BJ (cell line): ENCODE data around the gene UBXN6. TPM values are rescaled to one million over a fixed set of nuclear protein-coding genes. Genes with fewer than 3 reads are reported as not detected.

ENCODE experiments used
- CTCF ChIA-PET: fragments of 350-600 bp; formaldehyde crosslinking; extraction: SDS; loops from one replicate; lab custom pipeline; 2021; ENCODE audit warnings: antibody characterized with exemption, inconsistent platforms; lab: Yijun Ruan, JAX
- POLR2A ChIA-PET: fragments of 300-600 bp; sonication (Branson Sonifier 250); formaldehyde crosslinking; extraction: SDS; loops from one replicate; lab custom pipeline; 2021; ENCODE audit warnings: antibody characterized with exemption; lab: Charles Lee
- DNase-seq: peaks from one replicate; pipeline ENCODE4 v3.0.0-alpha.2; 2011; ENCODE audit warnings: low read depth
- H3K27me3 ChIP-seq: 2 replicates; pipeline ENCODE4 v1.6.0; 2011; ENCODE audit warnings: low read length; ENCODE audit not compliant: control insufficient read depth, insufficient read depth
- H3K36me3 ChIP-seq: 2 replicates; pipeline ENCODE4 v1.5.1; 2011; ENCODE audit warnings: low read length; ENCODE audit not compliant: control insufficient read depth, insufficient read depth
- H3K4me3 ChIP-seq: 2 replicates; pipeline ENCODE4 v1.5.1; 2011; ENCODE audit warnings: low read depth, mild to moderate bottlenecking, control low read depth, low read length
- polyA plus RNA-seq: library from polyadenylated mRNA; depleted of rRNA; stranded (reverse); fragments of >200 nt; gene quantifications from 2 replicates; pipeline ENCODE4 v1.2.3, GENCODE V29; 2011; rRNA removed
- small RNA-seq: library from RNA; depleted of rRNA; stranded (forward); fragments of <200 nt; gene quantifications from one replicate; pipeline ENCODE3, GENCODE V24; 2012; ENCODE audit warnings: low replicate concordance, low read depth; ENCODE audit not compliant: insufficient read length
- TF ChIP-seq, protein P1 (sequence below): IDR thresholded peaks from 2 replicates; pipeline ENCODE4 v1.5.1; 2011; ENCODE audit warnings: low read depth, mild to moderate bottlenecking, control low read depth, inconsistent platforms, low read length, moderate library complexity; ENCODE audit not compliant: insufficient read depth

UBXN6 gene
- polyA plus RNA-seq, 1 experiment: 127 TPM

GRCh38 chr19:4400135-4400936 lies 57.3 kb downstream of the UBXN6 start, which contains the start of gene SH3GL1:
Gene SH3GL1, minus strand, starts transcription at chr19:4400547. Its CDS starts 179 bp downstream, at chr19:4400368.
- TF ChIP-seq, protein P1, sequence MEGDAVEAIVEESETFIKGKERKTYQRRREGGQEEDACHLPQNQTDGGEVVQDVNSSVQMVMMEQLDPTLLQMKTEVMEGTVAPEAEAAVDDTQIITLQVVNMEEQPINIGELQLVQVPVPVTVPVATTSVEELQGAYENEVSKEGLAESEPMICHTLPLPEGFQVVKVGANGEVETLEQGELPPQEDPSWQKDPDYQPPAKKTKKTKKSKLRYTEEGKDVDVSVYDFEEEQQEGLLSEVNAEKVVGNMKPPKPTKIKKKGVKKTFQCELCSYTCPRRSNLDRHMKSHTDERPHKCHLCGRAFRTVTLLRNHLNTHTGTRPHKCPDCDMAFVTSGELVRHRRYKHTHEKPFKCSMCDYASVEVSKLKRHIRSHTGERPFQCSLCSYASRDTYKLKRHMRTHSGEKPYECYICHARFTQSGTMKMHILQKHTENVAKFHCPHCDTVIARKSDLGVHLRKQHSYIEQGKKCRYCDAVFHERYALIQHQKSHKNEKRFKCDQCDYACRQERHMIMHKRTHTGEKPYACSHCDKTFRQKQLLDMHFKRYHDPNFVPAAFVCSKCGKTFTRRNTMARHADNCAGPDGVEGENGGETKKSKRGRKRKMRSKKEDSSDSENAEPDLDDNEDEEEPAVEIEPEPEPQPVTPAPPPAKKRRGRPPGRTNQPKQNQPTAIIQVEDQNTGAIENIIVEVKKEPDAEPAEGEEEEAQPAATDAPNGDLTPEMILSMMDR: peak; percentile 96
- CTCF ChIA-PET: interaction anchor here (0.5 to 2.0 kb wide), 26 partner anchors 9 to 241 kb away, joined by 3 to 33 read pairs (median 4); partner anchors contain the start of gene MPND
- POLR2A ChIA-PET: no interaction called here
- H3K36me3 ChIP-seq: peaks cover 2% of the 10 kb centered on the region; the same call in 1 of the 2 replicates
- H3K4me3 ChIP-seq: peak within 1 kb of the TSS; percentile 90
- DNase-seq: no peak
- no peaks in the 10 kb centered on the region for H3K27me3 ChIP-seq

GRCh38 chr19:4399812-4400134 lies 57.8 kb downstream of the UBXN6 start:
- Histone ChIP-seq H3K27me3 (no peaks in the 10 kb centered on the region), H3K4me3 (peak overlapping the region; percentile 90), H3K36me3 (peaks cover 4% of the 10 kb centered on the region; the same call in 1 of the 2 replicates)
- ChIA-PET POLR2A (no interaction called here), CTCF (interaction anchor here (0.5 to 2.0 kb wide), 22 partner anchors 8 to 242 kb away, joined by 3 to 33 read pairs (median 4); partner anchors contain the start of gene MPND)
- TF ChIP-seq, protein P1: no peak
- no peak for DNase-seq

DNA sequence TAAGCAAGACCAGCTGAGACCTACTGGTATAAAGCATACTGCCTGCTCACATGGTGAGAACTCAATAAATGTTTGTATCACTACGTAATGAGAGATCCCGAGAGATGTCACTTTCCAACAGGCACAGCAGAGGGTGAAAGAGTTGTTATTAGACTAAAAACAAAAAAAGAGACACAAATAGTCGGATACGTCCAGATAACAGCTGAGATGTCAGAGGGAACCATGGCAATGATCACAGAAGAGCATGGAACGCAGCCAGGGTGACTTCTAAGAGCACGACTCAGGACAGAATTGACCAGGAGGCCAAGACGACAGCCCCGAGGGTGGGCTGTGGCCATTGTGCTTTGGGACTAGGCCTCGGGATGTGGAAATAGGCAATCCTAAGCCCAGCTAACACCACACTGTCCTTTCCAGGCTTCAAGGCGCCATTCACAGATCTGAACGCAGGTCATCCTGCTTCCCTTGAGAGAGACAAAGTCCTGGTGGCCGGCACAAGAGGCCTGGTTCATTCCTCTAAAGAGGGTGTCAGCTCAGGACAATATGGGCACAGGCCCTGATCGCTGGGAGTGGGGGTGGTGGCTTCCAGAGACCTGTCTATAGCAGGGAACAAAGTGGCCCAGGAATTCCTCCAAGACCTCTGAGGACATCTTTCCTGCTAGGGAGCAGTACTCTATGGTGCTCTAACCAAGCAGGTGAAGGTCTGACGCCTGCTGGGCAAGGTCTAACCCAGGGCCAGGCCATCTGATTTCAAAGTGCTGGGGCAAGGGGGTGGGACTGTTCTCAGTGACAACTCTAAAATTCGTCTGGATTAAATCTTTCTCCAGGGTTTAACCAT lies 60.4 kb downstream of the UBXN6 start:
- ChIA-PET CTCF (no interaction called here), POLR2A (no interaction called here)
- peaks cover 4% of the 10 kb centered on the region; the same call in 1 of the 2 replicates for H3K36me3 ChIP-seq
- TF ChIP-seq, protein P1: no peak
- no peak overlapping the region for H3K4me3 ChIP-seq
- DNase-seq: no peak
- H3K27me3 ChIP-seq: no peaks in the 10 kb centered on the region

Small RNA genes lying within 50 kb of the gene (small RNA-seq; reads per million reads assigned to genes)
- gene MIR4746: not detected

Other genes with a start within 250 kb of the UBXN6 start
- gene EBI3, start 228.3 kb downstream of the UBXN6 start, polyA plus RNA-seq: 1.2 TPM in 2 replicates
- 12.4 and 14.5 TPM in 2 replicates for gene YJU2, start 210.7 kb downstream of the UBXN6 start, polyA plus RNA-seq
- not detected in 2 replicates for gene SHD, start 178.5 kb downstream of the UBXN6 start, polyA plus RNA-seq
- gene TMIGD2, start 155.4 kb downstream of the UBXN6 start, polyA plus RNA-seq: not detected in 2 replicates
- 3.9 and 11.9 TPM in 2 replicates for gene FSD1, start 153.2 kb downstream of the UBXN6 start, polyA plus RNA-seq
- gene STAP2, start 119.0 kb downstream of the UBXN6 start, polyA plus RNA-seq: 5.6 and 7.8 TPM in 2 replicates
- 4.9 and 5.3 TPM in 2 replicates for gene MPND, start 114.2 kb downstream of the UBXN6 start, polyA plus RNA-seq
- gene SH3GL1, start 57.2 kb downstream of the UBXN6 start, polyA plus RNA-seq: 52.2 and 89.4 TPM in 2 replicates
- gene CHAF1A, start 55.2 kb downstream of the UBXN6 start, polyA plus RNA-seq: 6.3 and 11.4 TPM in 2 replicates
- 23.8 and 26.0 TPM in 2 replicates for gene HDGFL2, start 14.5 kb upstream of the UBXN6 start, polyA plus RNA-seq
- 0.01 TPM in 2 replicates for gene PLIN4, start 60.7 kb upstream of the UBXN6 start, polyA plus RNA-seq
- not detected in 2 replicates for gene PLIN5, start 77.4 kb upstream of the UBXN6 start, polyA plus RNA-seq
- 0.02 TPM in 1 of 2 replicates, not detected in the other for gene LRG1, start 82.2 kb upstream of the UBXN6 start, polyA plus RNA-seq
- 0.11 and 0.22 TPM in 2 replicates for gene SEMA6B, start 101.9 kb upstream of the UBXN6 start, polyA plus RNA-seq
- 3.7 and 4.8 TPM in 2 replicates for gene TNFAIP8L1, start 181.7 kb upstream of the UBXN6 start, polyA plus RNA-seq
- 162 and 222 TPM in 2 replicates for gene MYDGF, start 212.5 kb upstream of the UBXN6 start, polyA plus RNA-seq